K562 (cell line): ENCODE data around the gene ANKRD12. TPM values are rescaled to one million over a fixed set of nuclear protein-coding genes. Genes with fewer than 3 reads are reported as not detected.

Experiments
- ARID3A ChIP-seq: IDR thresholded peaks from 2 replicates; pipeline ENCODE4 v1.6.1; 2012; ENCODE audit warnings: low read depth, low read length, improper control_type of control experiment, borderline replicate concordance
- CBFA2T3 ChIP-seq: fragments of 450-650 bp; IDR thresholded peaks from 2 replicates; pipeline ENCODE4 v1.6.1; 2017
- DEAF1 ChIP-seq: fragments of 450-650 bp; formaldehyde crosslinking; IDR thresholded peaks from 2 replicates; pipeline ENCODE4 v1.4.0; 2020; ENCODE audit warnings: mild to moderate bottlenecking, moderate library complexity
- E2F8 ChIP-seq: fragments of 450-650 bp; IDR thresholded peaks from 2 replicates; pipeline ENCODE4 v1.7.1; 2018; ENCODE audit warnings: mild to moderate bottlenecking, low read depth; ENCODE audit not compliant: partially characterized antibody
- EP300 ChIP-seq: IDR thresholded peaks from 2 replicates; pipeline ENCODE4 v1.6.1; 2012; ENCODE audit warnings: low read length, improper control_type of control experiment
- HMBOX1 ChIP-seq: sonication (generic); IDR thresholded peaks from 2 replicates; pipeline ENCODE4 v1.6.1; 2016
- KLF16 ChIP-seq: IDR thresholded peaks from 2 replicates; pipeline ENCODE4 v1.6.1; 2016; ENCODE audit warnings: antibody characterized with exemption
- RERE ChIP-seq: sonication (generic); formaldehyde crosslinking; IDR thresholded peaks from 2 replicates; pipeline ENCODE4 v1.8.0; 2023; ENCODE audit warnings: missing genetic modification reagents, mild to moderate bottlenecking, borderline replicate concordance
- SMARCE1 ChIP-seq: fragments of 450-650 bp; IDR thresholded peaks from 2 replicates; pipeline ENCODE4 v1.7.1; 2016; ENCODE audit warnings: mild to moderate bottlenecking
- TCF3 ChIP-seq: sonication (generic); formaldehyde crosslinking; IDR thresholded peaks from 2 replicates; pipeline ENCODE4 v1.4.0; 2020; ENCODE audit warnings: mild to moderate bottlenecking, missing genetic modification reagents
- TCF7 ChIP-seq: sonication (generic); IDR thresholded peaks from 2 replicates; pipeline ENCODE4 v1.6.1; 2016; ENCODE audit warnings: antibody characterized with exemption, borderline replicate concordance
- ZNF384 ChIP-seq: IDR thresholded peaks from 2 replicates; pipeline ENCODE4 v1.6.1; 2012; ENCODE audit warnings: low read depth, low read length, improper control_type of control experiment
- polyA plus RNA-seq, 8 experiments: library from polyadenylated mRNA; depleted of rRNA in 4 of 8; stranded (reverse) in 5 of 8; unstranded in 3 of 8; fragments of >200 nt; fragmentation: Nextera tagmentation in 2 of 8; fragmentation: Illumina TruSeq in 1 of 8; extraction: Ambion mirVana in 2 of 8; extraction: Trizol in 1 of 8; gene quantifications; 2 replicates each; pipeline versions ENCODE4 v1.2.1 to v1.2.3, GENCODE V29; 2011 to 2014; ENCODE audit warnings: inconsistent platforms in 1 of 8, missing spikeins in 1 of 8
- total RNA-seq, 7 experiments: library from RNA; depleted of rRNA in 6 of 7; stranded (reverse); fragments of >200 nt in 6 of 7; fragmentation: Illumina TruSeq in 2 of 7; extraction: Trizol in 2 of 7; gene quantifications; 2 replicates each; pipeline versions ENCODE4 v1.2.1 to v1.2.3, GENCODE V29; 2011 to 2021; ENCODE audit warnings: low replicate concordance in 1 of 7

Gene ANKRD12
- total and polyA plus RNA-seq, 9 of the 15 experiments (the other 6 are each of a cell fraction or from before 2014, with no cell fraction given), result 6.6 to 28.2 (median 16.0) TPM

- TF ChIP-seq TCF3 (CRISPR knock-in tag) (peak; percentile 45; the same call in 1 of the 2 replicates), E2F8 (no peak), CBFA2T3 (peak; percentile 70; the same call in 1 of the 2 replicates), TCF7 (no peak), HMBOX1 (peak; percentile 79), ARID3A (peak; percentile 70; the same call in 1 of the 2 replicates), RERE (CRISPR knock-in tag) (no peak), SMARCE1 (peak; percentile 52; the same call in 1 of the 2 replicates), ZNF384 (peak; percentile 75), KLF16 (0 out of 2 replicates have a peak, but pooled peaks have one; percentile 17), DEAF1 (0 out of 2 replicates have a peak, but pooled peaks have one; percentile 15), EP300 (peak; percentile 10; the same call in 1 of the 2 replicates)
Observed at GRCh38 chr18:9117980-9118841, 18.4 kb upstream of the ANKRD12 start (continued).
